B cell (primary cell): Measurements from ENCODE around the gene REG3A. TPM values are rescaled to one million over a fixed set of nuclear protein-coding genes. Genes with fewer than 3 reads are reported as not detected.

Source experiments
- ATAC-seq: fragments of 200-7000 bp; cut with Tn5 transposase; one replicate; pipeline ENCODE4 v1.10.0; 2021; ENCODE audit warnings: low read depth, mild to moderate bottlenecking, moderate number of reproducible peaks, moderate library complexity
- CTCF ChIA-PET: fragments of 350-600 bp; sonication (Branson Sonifier 250); formaldehyde crosslinking; loops from one replicate; lab custom pipeline; 2021; ENCODE audit warnings: antibody characterized with exemption, inconsistent platforms; lab: Charles Lee
- POLR2A ChIA-PET: fragments of 350-600 bp; sonication (Branson Sonifier 250); formaldehyde crosslinking; loops from one replicate; lab custom pipeline; 2021; ENCODE audit warnings: antibody characterized with exemption; lab: Charles Lee
- DNase-seq: peaks from one replicate; pipeline ENCODE4 v3.0.0; 2013
- H2AFZ ChIP-seq: 2 replicates; pipeline ENCODE4 v1.6.1; 2012; ENCODE audit warnings: mild to moderate bottlenecking, low read depth, low read length; ENCODE audit not compliant: insufficient read depth, poor library complexity, severe bottlenecking
- H3K27ac ChIP-seq, 2 donors: 1 replicate in 1 of 2; 2 replicates in 1 of 2; pipeline ENCODE4 v1.5.1; 2012 to 2013; ENCODE audit warnings: low read length in 2 of 2, mild to moderate bottlenecking in 2 of 2, moderate library complexity in 1 of 2
- H3K27me3 ChIP-seq, 4 experiments: fragments of 200-600 bp in 1 of 4; sonication (generic) in 1 of 4; replicated peaks in 1 of 4; 1 replicate in 2 of 4; 2 replicates in 2 of 4; pipeline versions ENCODE4 v1.6.1 to v1.7.0; 2013 to 2016; ENCODE audit warnings: low read length in 3 of 4, mild to moderate bottlenecking in 2 of 4, mixed read lengths in 1 of 4, moderate library complexity in 1 of 4; ENCODE audit not compliant: insufficient read depth in 4 of 4, control insufficient read depth in 3 of 4; ENCODE audit errors: control extremely low read depth in 1 of 4
- H3K36me3 ChIP-seq, 2 experiments: replicated peaks in 1 of 2; 1 replicate in 1 of 2; 2 replicates in 1 of 2; pipeline versions ENCODE4 v1.6.1 to v1.7.1; 2013; ENCODE audit warnings: low read length in 1 of 2; ENCODE audit not compliant: insufficient read depth in 2 of 2, control insufficient read depth in 1 of 2; ENCODE audit errors: control extremely low read depth in 1 of 2, extremely low read depth in 1 of 2
- H3K4me1 ChIP-seq, 2 donors: fragments of 200-600 bp in 1 of 2; sonication (generic) in 1 of 2; 1 replicate in 1 of 2; 2 replicates in 1 of 2; pipeline versions ENCODE4 v1.5.1 to v1.6.1; 2013 to 2017; ENCODE audit warnings: low read length in 2 of 2; ENCODE audit not compliant: control insufficient read depth in 2 of 2, insufficient read depth in 2 of 2
- H3K4me2 ChIP-seq: replicated peaks from 2 replicates; pipeline ENCODE3; 2012; ENCODE audit warnings: mild to moderate bottlenecking, low read depth, low read length; ENCODE audit not compliant: poor library complexity, severe bottlenecking
- H3K4me3 ChIP-seq, 5 experiments: fragments of 200-600 bp in 1 of 5; sonication (generic) in 1 of 5; 1 replicate in 3 of 5; 2 replicates in 2 of 5; pipeline versions ENCODE4 v1.5.1 to v1.7.0; 2011 to 2016; ENCODE audit warnings: low read length in 4 of 5, mild to moderate bottlenecking in 4 of 5, low read depth in 2 of 5, control low read depth in 1 of 5, moderate library complexity in 1 of 5; ENCODE audit not compliant: insufficient read depth in 1 of 5; ENCODE audit errors: control extremely low read depth in 1 of 5, extremely low read depth in 1 of 5
- H3K79me2 ChIP-seq: fragments of 200-600 bp; sonication (generic); one replicate; pipeline ENCODE4 v1.6.0; 2016; ENCODE audit warnings: low read length; ENCODE audit not compliant: control insufficient read depth, insufficient read depth
- H3K9ac ChIP-seq: fragments of 200-600 bp; sonication (generic); 2 replicates; pipeline ENCODE4 v1.6.1; 2017; ENCODE audit warnings: mild to moderate bottlenecking, low read length, moderate library complexity
- H3K9me3 ChIP-seq, 3 donors: one replicate each; pipeline versions ENCODE4 v1.6.1 to v1.7.1; 2013; ENCODE audit warnings: low read length in 2 of 3; ENCODE audit not compliant: control insufficient read depth in 2 of 3, insufficient read depth in 1 of 3; ENCODE audit errors: control extremely low read depth in 1 of 3
- H4K20me1 ChIP-seq: 2 replicates; pipeline ENCODE4 v1.6.0; 2012; ENCODE audit warnings: mild to moderate bottlenecking, low read length; ENCODE audit not compliant: insufficient read depth, control insufficient read depth, poor library complexity, severe bottlenecking
- H3K27ac Mint-ChIP-seq: one replicate; pipeline ENCODE4 v1.8.0; 2021; ENCODE audit warnings: mixed read lengths
- H3K27me3 Mint-ChIP-seq: one replicate; pipeline ENCODE4 v1.8.0; 2021; ENCODE audit warnings: mixed read lengths
- H3K4me1 Mint-ChIP-seq: one replicate; pipeline ENCODE4 v1.8.0; 2021; ENCODE audit warnings: mixed read lengths
- H3K4me3 Mint-ChIP-seq: one replicate; pipeline ENCODE4 v1.8.0; 2021; ENCODE audit warnings: mixed read lengths
- H3K9me3 Mint-ChIP-seq: one replicate; pipeline ENCODE4 v1.8.0; 2022; ENCODE audit warnings: mixed read lengths; ENCODE audit not compliant: insufficient read depth
- EZH2 ChIP-seq: IDR thresholded peaks from 2 replicates; pipeline ENCODE4 v1.6.1; 2012; ENCODE audit warnings: borderline replicate concordance, low read depth, mild to moderate bottlenecking, moderate library complexity, low read length; ENCODE audit not compliant: insufficient read depth, poor library complexity, severe bottlenecking
- WGBS: methylation state at CpG from one replicate; pipeline ENCODE4 v1.1.5; 2013; ENCODE audit warnings: missing lambda C conversion rate; ENCODE audit not compliant: insufficient coverage; 5-methylcytosine and 5-hydroxymethylcytosine counted together
- intact Hi-C: fragments of 100-400 bp; cut with micrococcal nuclease; formaldehyde crosslinking; loops from one replicate; pipeline ENCODE4 v1.10.0; 2022
- polyA plus RNA-seq: library from polyadenylated mRNA; depleted of rRNA; stranded (reverse); fragments of >200 nt; gene quantifications from 2 replicates; pipeline ENCODE4 v1.2.3, GENCODE V29; 2012
- total RNA-seq, 2 donors: library from RNA; stranded (reverse); fragments of 120-200 nt in 1 of 2; gene quantifications; 1 replicate in 1 of 2; 2 replicates in 1 of 2; pipeline versions ENCODE4 v1.2.3 to v1.2.4, GENCODE V29; 2013 to 2022
- TF ChIP-seq, protein P1 (sequence below): fragments of 200-600 bp; IDR thresholded peaks from one replicate; pipeline ENCODE4 v1.8.0; 2022; ENCODE audit warnings: antibody characterized with exemption, mild to moderate bottlenecking

REG3A gene
- total and polyA plus RNA-seq, 2 donors (not counting 1 experiment from before 2014, with no cell fraction given) = not detected

DNA sequence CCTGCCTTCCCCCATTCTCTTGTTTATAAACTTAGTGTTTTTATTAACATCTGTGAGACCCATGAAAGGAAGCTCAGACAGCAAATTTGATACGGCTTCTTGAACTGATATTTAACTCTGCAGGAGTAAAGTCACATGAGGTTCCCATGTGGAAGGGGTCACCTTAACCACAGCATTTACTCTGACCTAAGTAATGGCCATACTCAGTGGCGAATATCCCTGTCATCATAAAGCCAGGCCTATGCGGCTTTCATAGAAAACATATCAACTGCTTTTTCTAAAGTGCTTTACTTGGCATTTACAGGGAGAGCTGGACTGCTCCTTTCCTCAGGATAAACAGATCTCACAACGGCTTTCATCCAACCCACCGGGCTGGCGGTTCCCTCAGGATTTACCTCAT is 30.3 kb downstream of the REG3A start:
- peaks cover 0 to 3% (median 0%) of the 10 kb centered on the region in 3 donors for H3K9me3 ChIP-seq
- H3K27ac ChIP-seq = no peak overlapping the region
- POLR2A ChIA-PET = no interaction called here
- DNase-seq (no peak), ATAC-seq (no peak)
- no peak overlapping the region for H3K4me3 Mint-ChIP-seq
- no peaks in the 10 kb centered on the region for H3K4me1 Mint-ChIP-seq
- H3K4me3 ChIP-seq = no peak overlapping the region
- no peak overlapping the region for H3K9ac ChIP-seq
- no peaks in the 10 kb centered on the region for H3K79me2 ChIP-seq
- H3K27ac Mint-ChIP-seq = no peak overlapping the region
- intact Hi-C loops = no loop called here
- no peaks in the 10 kb centered on the region for H3K27me3 ChIP-seq
- H4K20me1 ChIP-seq = no peaks in the 10 kb centered on the region
- no peak overlapping the region for H2AFZ ChIP-seq
- H3K36me3 ChIP-seq = no peaks in the 10 kb centered on the region
- CTCF ChIA-PET = no interaction called here
- H3K9me3 Mint-ChIP-seq = no peaks in the 10 kb centered on the region
- TF ChIP-seq, protein P1, sequence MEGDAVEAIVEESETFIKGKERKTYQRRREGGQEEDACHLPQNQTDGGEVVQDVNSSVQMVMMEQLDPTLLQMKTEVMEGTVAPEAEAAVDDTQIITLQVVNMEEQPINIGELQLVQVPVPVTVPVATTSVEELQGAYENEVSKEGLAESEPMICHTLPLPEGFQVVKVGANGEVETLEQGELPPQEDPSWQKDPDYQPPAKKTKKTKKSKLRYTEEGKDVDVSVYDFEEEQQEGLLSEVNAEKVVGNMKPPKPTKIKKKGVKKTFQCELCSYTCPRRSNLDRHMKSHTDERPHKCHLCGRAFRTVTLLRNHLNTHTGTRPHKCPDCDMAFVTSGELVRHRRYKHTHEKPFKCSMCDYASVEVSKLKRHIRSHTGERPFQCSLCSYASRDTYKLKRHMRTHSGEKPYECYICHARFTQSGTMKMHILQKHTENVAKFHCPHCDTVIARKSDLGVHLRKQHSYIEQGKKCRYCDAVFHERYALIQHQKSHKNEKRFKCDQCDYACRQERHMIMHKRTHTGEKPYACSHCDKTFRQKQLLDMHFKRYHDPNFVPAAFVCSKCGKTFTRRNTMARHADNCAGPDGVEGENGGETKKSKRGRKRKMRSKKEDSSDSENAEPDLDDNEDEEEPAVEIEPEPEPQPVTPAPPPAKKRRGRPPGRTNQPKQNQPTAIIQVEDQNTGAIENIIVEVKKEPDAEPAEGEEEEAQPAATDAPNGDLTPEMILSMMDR = no peak
- no peak for TF ChIP-seq EZH2
- no peaks in the 10 kb centered on the region for H3K27me3 Mint-ChIP-seq
- WGBS = 89% methylated on average over 3 of the region's 6 CpGs
- no peaks in the 10 kb centered on the region for H3K4me1 ChIP-seq
- H3K4me2 ChIP-seq = no peak overlapping the region

DNA sequence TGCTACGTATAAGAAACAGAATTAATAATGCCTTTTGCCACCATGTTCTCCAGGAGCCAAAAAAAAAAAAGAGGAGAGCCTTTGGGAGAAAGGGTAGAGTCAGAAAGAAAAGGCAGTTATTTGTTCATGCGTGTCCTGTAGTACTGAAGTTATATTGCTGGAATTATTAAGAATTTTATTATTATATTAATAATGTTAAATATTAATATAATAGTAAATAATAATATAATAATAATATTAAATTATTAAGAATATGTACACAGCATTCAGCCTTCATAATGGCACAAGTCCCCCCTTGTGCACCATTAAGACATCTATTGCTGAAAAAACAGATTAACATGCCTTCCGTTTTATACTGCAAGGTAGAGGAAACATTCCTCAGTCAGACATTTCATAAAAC is 31.1 kb downstream of the REG3A start:
- Histone ChIP-seq H3K4me2 (no peak overlapping the region), H2AFZ (no peak overlapping the region), H3K27ac (no peak overlapping the region), H3K36me3 (no peaks in the 10 kb centered on the region), H3K9ac (no peak overlapping the region), H3K4me3 (no peak overlapping the region), H3K9me3 (peaks cover 0 to 3% (median 0%) of the 10 kb centered on the region in 3 donors), H3K4me1 (no peaks in the 10 kb centered on the region), H4K20me1 (no peaks in the 10 kb centered on the region), H3K27me3 (no peaks in the 10 kb centered on the region), H3K79me2 (no peaks in the 10 kb centered on the region)
- ChIA-PET POLR2A (no interaction called here), CTCF (no interaction called here)
- no CpG with 5 or more reads among the region's 3 CpGs for WGBS
- no peak for ATAC-seq
- no peak for TF ChIP-seq EZH2
- TF ChIP-seq, protein P1 = no peak
- no peaks in the 10 kb centered on the region for H3K27me3 Mint-ChIP-seq
- H3K4me3 Mint-ChIP-seq = no peak overlapping the region
- DNase-seq = no peak
- no peaks in the 10 kb centered on the region for H3K9me3 Mint-ChIP-seq
- no peak overlapping the region for H3K27ac Mint-ChIP-seq
- intact Hi-C loops = no loop called here
- H3K4me1 Mint-ChIP-seq = no peaks in the 10 kb centered on the region
